ENCODE data around the gene SVIL. TPM values are rescaled to one million over a fixed set of nuclear protein-coding genes. Genes with fewer than 3 reads are reported as not detected.

SVIL gene
- total and polyA plus RNA-seq, 2 experiments from 2014 or later: 5.9 to 7.3 TPM

DNA sequence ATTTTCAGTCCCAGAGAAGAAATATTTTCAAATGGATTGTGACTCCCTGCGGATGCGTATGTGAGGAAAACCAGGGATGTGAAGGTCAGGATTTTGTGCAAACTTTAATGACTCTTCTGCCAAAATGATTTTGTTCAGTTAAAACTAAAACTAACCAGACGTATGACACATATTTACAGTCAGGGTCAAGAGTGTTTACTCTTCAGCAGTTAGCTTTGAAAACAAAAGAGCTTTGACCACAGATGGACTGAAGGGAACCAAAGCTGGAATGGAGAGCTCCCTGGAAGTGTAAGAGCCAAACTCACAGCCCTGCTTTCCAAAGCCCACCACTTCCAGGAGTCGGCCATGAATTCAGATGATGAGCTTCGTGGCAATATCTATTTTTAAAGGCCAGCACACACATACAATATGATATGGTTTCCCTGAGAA lies 15.5 kb downstream of the SVIL start:
- Histone ChIP-seq H3K4me1 (ENCODE audit: insufficient read depth) (peaks cover 14% of the 10 kb centered on the region; the same call in 1 of the 2 replicates), H3K79me2 (ENCODE audit: insufficient read depth) (no peaks in the 10 kb centered on the region), H3K36me3 (ENCODE audit: low read depth) (no peaks in the 10 kb centered on the region), H3K4me2 (ENCODE audit: unreplicated experiment) (no peak overlapping the region), H3F3A (ENCODE audit: insufficient read depth) (no peaks in the 10 kb centered on the region), H3K9me3 (ENCODE audit: low read depth) (no peaks in the 10 kb centered on the region), H3K27me3 (replicated peaks; ENCODE audit: insufficient read depth) (no peaks in the 10 kb centered on the region), H3K27ac (no peak overlapping the region), H3K4me3 (no peak overlapping the region), H3K9ac (no peak overlapping the region), H4K20me1 (ENCODE audit: insufficient read depth) (no peaks in the 10 kb centered on the region), H3K9me2 (ENCODE audit: insufficient read depth) (no peaks in the 10 kb centered on the region), H2AFZ (no peak overlapping the region)
- WGBS, 2 experiments (ENCODE audit: low coverage in 1 of 2, low lambda C conversion rate in 2 of 2, missing lambda C conversion rate in 2 of 2): 36 to 42% methylated on average over 5 of the region's 5 CpGs
- DNase-seq: peak; percentile 40
- in situ Hi-C loops (cut with MboI): no loop called here
- TF ChIP-seq EZH2 (IDR thresholded peaks at IDR 0.05; ENCODE audit: insufficient read depth, poor library complexity, severe bottlenecking) (no peak), EZH2phosphoT487 (IDR thresholded peaks at IDR 0.05; ENCODE audit: insufficient read depth, low read depth) (no peak)

DNA sequence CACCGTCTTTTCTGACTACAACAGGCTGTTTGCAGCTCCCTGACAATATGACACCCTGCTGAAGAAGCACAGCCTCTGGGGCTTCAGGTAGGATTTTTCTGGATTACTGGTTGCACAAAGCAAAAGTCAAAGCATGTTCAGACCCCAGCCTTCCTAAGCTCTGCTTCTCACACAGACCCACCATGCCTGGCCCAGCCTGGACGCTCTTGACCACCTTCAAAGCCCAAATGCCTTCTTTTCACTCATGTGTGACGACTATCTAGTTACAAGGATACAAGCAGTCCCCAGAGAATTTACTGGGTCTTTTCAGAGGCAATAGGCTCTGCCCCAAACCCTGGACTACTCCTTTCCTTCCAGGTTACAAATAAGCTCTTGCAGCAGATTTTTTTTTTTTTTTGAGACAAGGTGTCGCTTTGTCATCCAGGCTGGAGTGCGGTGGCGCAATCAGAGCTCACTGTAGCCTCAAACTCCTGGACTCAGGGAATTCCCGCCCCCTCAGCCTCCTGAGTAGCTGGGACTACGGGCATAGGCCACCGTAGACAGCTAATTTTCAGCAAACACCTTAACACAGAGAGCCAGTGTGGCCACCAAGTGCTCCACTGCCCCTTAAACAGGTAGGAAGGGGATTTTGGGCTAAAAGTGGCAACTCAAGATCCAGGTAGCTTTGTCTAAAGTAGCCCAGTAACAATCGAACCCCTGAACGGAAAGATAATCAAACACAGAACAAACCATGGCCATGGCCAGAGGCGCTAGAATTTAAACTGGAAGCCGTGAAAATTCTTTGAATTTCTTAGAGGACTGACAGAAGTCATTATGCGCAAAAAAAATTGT lies 16.2 kb downstream of the SVIL start:
- no peak overlapping the region for H3K27ac ChIP-seq
- peak; percentile 47 for DNase-seq
- H3K4me1 ChIP-seq (ENCODE audit: insufficient read depth): peaks cover 14% of the 10 kb centered on the region; the same call in 1 of the 2 replicates
- 75 to 77% methylated on average over 14 of the region's 14 CpGs for WGBS, 2 experiments (ENCODE audit: low coverage in 1 of 2, low lambda C conversion rate in 2 of 2, missing lambda C conversion rate in 2 of 2)
- H4K20me1 ChIP-seq (ENCODE audit: insufficient read depth): no peaks in the 10 kb centered on the region
- in situ Hi-C loops (cut with MboI): no loop called here
- no peak overlapping the region for H3K4me2 ChIP-seq (ENCODE audit: unreplicated experiment)
- no peak overlapping the region for H3K9ac ChIP-seq
- H3K36me3 ChIP-seq (ENCODE audit: low read depth): no peaks in the 10 kb centered on the region
- H3K9me3 ChIP-seq (ENCODE audit: low read depth): no peaks in the 10 kb centered on the region
- no peak for TF ChIP-seq EZH2phosphoT487 (IDR thresholded peaks at IDR 0.05; ENCODE audit: insufficient read depth, low read depth)
- no peak for TF ChIP-seq EZH2 (IDR thresholded peaks at IDR 0.05; ENCODE audit: insufficient read depth, poor library complexity, severe bottlenecking)
- H3K9me2 ChIP-seq (ENCODE audit: insufficient read depth): no peaks in the 10 kb centered on the region
- H3K79me2 ChIP-seq (ENCODE audit: insufficient read depth): no peaks in the 10 kb centered on the region
- no peaks in the 10 kb centered on the region for H3K27me3 ChIP-seq (replicated peaks; ENCODE audit: insufficient read depth)
- no peak overlapping the region for H3K4me3 ChIP-seq
- no peak overlapping the region for H2AFZ ChIP-seq
- no peaks in the 10 kb centered on the region for H3F3A ChIP-seq (ENCODE audit: insufficient read depth)

DNA sequence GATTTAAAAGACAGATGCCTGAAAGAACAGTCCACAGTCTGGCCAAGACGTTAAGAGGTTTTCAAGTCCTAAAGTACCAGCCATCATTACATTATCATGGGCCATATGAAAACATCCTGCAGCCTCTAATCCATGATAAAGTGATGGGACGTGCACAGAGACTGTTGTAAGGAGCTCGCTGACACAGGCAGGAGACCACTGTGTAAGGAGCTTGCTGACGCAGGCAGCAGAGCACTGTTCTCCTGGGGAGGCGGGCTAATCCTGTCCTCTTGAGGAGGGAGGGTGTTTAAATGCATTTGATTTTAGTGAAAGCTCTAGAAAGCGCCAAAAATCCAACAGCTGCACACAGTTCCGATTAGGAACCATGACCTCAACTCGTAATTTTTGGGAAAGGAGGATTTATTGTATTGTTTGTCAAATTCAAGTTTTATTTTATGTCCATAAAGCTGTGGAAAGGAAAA lies 16.9 kb downstream of the SVIL start:
- TF ChIP-seq EZH2 (IDR thresholded peaks at IDR 0.05; ENCODE audit: insufficient read depth, poor library complexity, severe bottlenecking) (no peak), EZH2phosphoT487 (IDR thresholded peaks at IDR 0.05; ENCODE audit: insufficient read depth, low read depth) (no peak)
- H3K9me3 ChIP-seq (ENCODE audit: low read depth): no peaks in the 10 kb centered on the region
- H4K20me1 ChIP-seq (ENCODE audit: insufficient read depth): no peaks in the 10 kb centered on the region
- H3K27me3 ChIP-seq (replicated peaks; ENCODE audit: insufficient read depth): no peaks in the 10 kb centered on the region
- peaks cover 14% of the 10 kb centered on the region; the same call in 1 of the 2 replicates for H3K4me1 ChIP-seq (ENCODE audit: insufficient read depth)
- H2AFZ ChIP-seq: no peak overlapping the region
- H3K79me2 ChIP-seq (ENCODE audit: insufficient read depth): no peaks in the 10 kb centered on the region
- no peaks in the 10 kb centered on the region for H3K9me2 ChIP-seq (ENCODE audit: insufficient read depth)
- H3K4me3 ChIP-seq: no peak overlapping the region
- H3K36me3 ChIP-seq (ENCODE audit: low read depth): no peaks in the 10 kb centered on the region
- DNase-seq: no peak
- H3F3A ChIP-seq (ENCODE audit: insufficient read depth): no peaks in the 10 kb centered on the region
- WGBS, 2 experiments (ENCODE audit: low coverage in 1 of 2, low lambda C conversion rate in 2 of 2, missing lambda C conversion rate in 2 of 2): 43 to 47% methylated on average over 8 of the region's 8 CpGs
- no peak overlapping the region for H3K9ac ChIP-seq
- in situ Hi-C loops (cut with MboI): no loop called here
- no peak overlapping the region for H3K27ac ChIP-seq
- H3K4me2 ChIP-seq (ENCODE audit: unreplicated experiment): no peak overlapping the region

DNA sequence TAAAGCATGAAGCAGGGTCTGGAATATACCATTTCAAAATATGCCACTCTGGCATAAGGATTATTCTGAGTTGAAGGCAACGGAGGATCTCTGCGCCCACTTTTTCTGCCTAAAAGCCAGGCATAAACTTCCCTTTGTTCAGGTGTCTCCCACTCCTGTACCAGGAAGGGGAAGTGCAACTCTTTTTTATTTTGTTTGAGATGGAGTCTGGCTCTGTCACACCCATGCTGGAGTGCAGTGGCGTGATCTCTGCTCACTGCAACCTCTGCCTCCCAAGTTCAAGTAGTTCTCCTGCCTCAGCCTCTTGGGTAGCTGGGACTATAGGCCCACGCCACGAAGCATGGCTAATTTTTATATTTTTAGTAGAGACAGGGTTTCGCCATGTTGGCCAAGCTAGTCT lies 18.2 kb downstream of the SVIL start:
- no peaks in the 10 kb centered on the region for H4K20me1 ChIP-seq (ENCODE audit: insufficient read depth)
- H3K4me3 ChIP-seq: no peak overlapping the region
- H3K4me1 ChIP-seq (ENCODE audit: insufficient read depth): peaks cover 14% of the 10 kb centered on the region; the same call in 1 of the 2 replicates
- DNase-seq: no peak
- H2AFZ ChIP-seq: no peak overlapping the region
- H3K79me2 ChIP-seq (ENCODE audit: insufficient read depth): no peaks in the 10 kb centered on the region
- H3K27ac ChIP-seq: no peak overlapping the region
- no peak overlapping the region for H3K4me2 ChIP-seq (ENCODE audit: unreplicated experiment)
- WGBS, 2 experiments (ENCODE audit: low coverage in 1 of 2, low lambda C conversion rate in 2 of 2, missing lambda C conversion rate in 2 of 2): 90 to 97% methylated on average over 6 of the region's 6 CpGs
- H3K9me2 ChIP-seq (ENCODE audit: insufficient read depth): no peaks in the 10 kb centered on the region
- no peaks in the 10 kb centered on the region for H3F3A ChIP-seq (ENCODE audit: insufficient read depth)
- H3K27me3 ChIP-seq (replicated peaks; ENCODE audit: insufficient read depth): no peaks in the 10 kb centered on the region
- H3K9ac ChIP-seq: no peak overlapping the region
- no peaks in the 10 kb centered on the region for H3K9me3 ChIP-seq (ENCODE audit: low read depth)
- no peak for TF ChIP-seq EZH2 (IDR thresholded peaks at IDR 0.05; ENCODE audit: insufficient read depth, poor library complexity, severe bottlenecking)
- TF ChIP-seq EZH2phosphoT487 (IDR thresholded peaks at IDR 0.05; ENCODE audit: insufficient read depth, low read depth): no peak
- no peaks in the 10 kb centered on the region for H3K36me3 ChIP-seq (ENCODE audit: low read depth)
- in situ Hi-C loops (cut with MboI): no loop called here

Measured in GM23248 (cell line).